IMR-90 (cell line): ENCODE measurements around the gene PPP1R37.

Source experiments
- BHLHE40 ChIP-seq: fragments of 150-350 bp; IDR thresholded peaks from 2 replicates; pipeline ENCODE4 v1.6.1; 2016; ENCODE audit warnings: mild to moderate bottlenecking, low read depth, low read length
- CEBPB ChIP-seq: IDR thresholded peaks from 2 replicates; pipeline ENCODE4 v1.6.1; 2012; ENCODE audit warnings: low read depth, low read length, improper control_type of control experiment
- CHD1 ChIP-seq: IDR thresholded peaks from 2 replicates; pipeline ENCODE4 v1.6.1; 2012; ENCODE audit warnings: low read depth, low read length, improper control_type of control experiment
- CTCF ChIP-seq: conservative IDR thresholded peaks from 2 replicates; pipeline ENCODE4 v1.5.1; 2012; ENCODE audit warnings: mild to moderate bottlenecking, low read depth, low read length, improper control_type of control experiment
- FOS ChIP-seq: fragments of 150-350 bp; IDR thresholded peaks from 2 replicates; pipeline ENCODE4 v1.6.1; 2016; ENCODE audit warnings: low read depth, low read length
- MXI1 ChIP-seq: IDR thresholded peaks from 2 replicates; pipeline ENCODE4 v1.6.1; 2012; ENCODE audit warnings: low read depth, mild to moderate bottlenecking, low read length, moderate library complexity, borderline replicate concordance
- NFE2L2 ChIP-seq: fragments of 150-350 bp; IDR thresholded peaks from 2 replicates; pipeline ENCODE4 v1.6.1; 2016; ENCODE audit warnings: low read depth, mild to moderate bottlenecking, low read length
- POLR2A ChIP-seq: IDR thresholded peaks from 2 replicates; pipeline ENCODE4 v1.6.1; 2012; ENCODE audit warnings: mild to moderate bottlenecking, low read depth, low read length
- RAD21 ChIP-seq: IDR thresholded peaks from 2 replicates; pipeline ENCODE4 v1.6.1; 2012; ENCODE audit warnings: low read length, improper control_type of control experiment
- RCOR1 ChIP-seq: IDR thresholded peaks from 2 replicates; pipeline ENCODE4 v1.6.1; 2012; ENCODE audit warnings: mild to moderate bottlenecking, low read length, improper control_type of control experiment; ENCODE audit not compliant: insufficient replicate concordance
- SMC3 ChIP-seq: fragments of 150-350 bp; IDR thresholded peaks from 2 replicates; pipeline ENCODE4 v1.6.1; 2016; ENCODE audit warnings: low read depth, mild to moderate bottlenecking, antibody characterized with exemption, low read length, moderate library complexity
- USF2 ChIP-seq: fragments of 150-350 bp; IDR thresholded peaks from 2 replicates; pipeline ENCODE4 v1.6.1; 2017; ENCODE audit warnings: mild to moderate bottlenecking, antibody characterized with exemption, low read length, low read depth

DNA sequence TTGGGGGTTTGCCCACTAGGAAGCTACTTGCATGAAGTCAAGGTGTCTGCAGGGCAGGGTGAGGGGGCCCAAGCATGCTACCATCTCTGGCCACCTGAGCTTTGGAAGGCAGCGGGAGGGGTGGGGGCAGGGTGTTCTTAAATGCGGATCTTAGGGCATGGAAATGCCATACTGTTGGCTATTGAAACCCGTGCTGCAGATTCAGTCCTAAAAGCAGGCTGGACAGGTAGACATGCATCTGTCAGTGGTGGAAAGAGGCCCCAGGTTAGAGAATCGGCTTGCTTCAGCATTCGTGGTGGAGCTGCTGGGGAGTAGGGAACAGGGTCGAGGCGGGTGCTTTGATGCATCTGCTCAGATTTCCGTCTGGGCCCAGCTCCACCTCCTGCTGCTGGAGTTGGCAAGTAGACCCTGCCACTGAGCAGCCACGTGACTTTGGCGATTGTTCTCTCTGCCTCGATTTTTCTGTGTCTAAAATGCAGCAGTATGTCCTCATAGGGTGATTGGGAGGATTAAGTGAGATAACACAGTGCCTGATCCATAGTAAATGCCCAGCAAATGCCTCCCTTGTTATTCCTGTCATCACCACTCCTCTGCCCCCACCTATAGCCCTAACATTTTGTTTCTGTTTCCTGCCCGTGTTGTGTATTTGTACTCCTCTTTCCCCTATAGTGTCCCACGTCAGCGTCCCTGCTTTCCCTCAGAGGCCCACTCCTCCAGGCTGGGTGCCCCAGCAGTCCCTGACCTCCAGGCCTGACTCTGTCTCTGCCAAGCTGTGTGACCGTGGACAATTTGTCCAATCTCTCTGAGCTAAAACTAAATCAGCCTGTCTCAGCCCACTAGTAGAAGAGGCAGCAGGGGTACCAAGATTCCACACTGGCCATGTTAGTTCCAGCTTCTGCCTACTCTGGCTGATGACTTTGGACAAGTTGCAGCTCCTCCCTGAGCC, 5.8 kb downstream of the PPP1R37 start:
- TF ChIP-seq CTCF = no peak
- no peak for TF ChIP-seq POLR2A
- no peak for TF ChIP-seq RAD21
- TF ChIP-seq CEBPB = no peak
- TF ChIP-seq NFE2L2 = no peak
- no peak for TF ChIP-seq MXI1
- TF ChIP-seq SMC3 = no peak
- TF ChIP-seq CHD1 = no peak
- peak; percentile 24; the same call in 1 of the 2 replicates for TF ChIP-seq BHLHE40
- peak; percentile 59 for TF ChIP-seq USF2
- TF ChIP-seq RCOR1 = no peak
- TF ChIP-seq FOS = no peak
